ENCODE measurements around the gene CAPS.

DNA sequence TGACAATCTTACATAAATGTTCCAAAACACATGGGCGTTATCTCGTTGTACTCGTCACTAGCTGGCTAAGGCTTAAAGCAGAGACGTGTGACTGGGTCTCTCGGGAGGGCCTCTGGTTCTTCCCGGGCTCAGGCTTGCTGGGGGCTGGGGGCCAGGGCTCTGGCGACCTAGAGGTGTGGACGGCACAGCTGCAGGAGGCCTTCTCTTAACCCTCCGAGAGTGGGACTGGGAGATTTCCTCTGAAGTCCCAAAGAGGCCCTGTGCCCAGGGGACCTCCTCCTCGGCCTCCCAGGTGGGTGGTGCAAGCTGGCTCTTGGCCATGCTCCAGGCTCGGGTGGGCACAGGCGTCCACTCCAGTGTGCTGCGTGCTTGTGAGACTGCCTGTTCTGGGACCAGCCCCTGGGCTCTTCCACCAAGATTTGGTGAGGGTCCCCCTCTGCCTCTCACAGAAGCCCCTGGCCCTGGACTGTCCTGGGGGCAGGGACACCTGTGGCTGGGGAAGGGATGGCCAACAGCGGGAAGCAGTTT is 2.2 kb downstream of the CAPS start:
- TF ChIP-seq, protein P1, sequence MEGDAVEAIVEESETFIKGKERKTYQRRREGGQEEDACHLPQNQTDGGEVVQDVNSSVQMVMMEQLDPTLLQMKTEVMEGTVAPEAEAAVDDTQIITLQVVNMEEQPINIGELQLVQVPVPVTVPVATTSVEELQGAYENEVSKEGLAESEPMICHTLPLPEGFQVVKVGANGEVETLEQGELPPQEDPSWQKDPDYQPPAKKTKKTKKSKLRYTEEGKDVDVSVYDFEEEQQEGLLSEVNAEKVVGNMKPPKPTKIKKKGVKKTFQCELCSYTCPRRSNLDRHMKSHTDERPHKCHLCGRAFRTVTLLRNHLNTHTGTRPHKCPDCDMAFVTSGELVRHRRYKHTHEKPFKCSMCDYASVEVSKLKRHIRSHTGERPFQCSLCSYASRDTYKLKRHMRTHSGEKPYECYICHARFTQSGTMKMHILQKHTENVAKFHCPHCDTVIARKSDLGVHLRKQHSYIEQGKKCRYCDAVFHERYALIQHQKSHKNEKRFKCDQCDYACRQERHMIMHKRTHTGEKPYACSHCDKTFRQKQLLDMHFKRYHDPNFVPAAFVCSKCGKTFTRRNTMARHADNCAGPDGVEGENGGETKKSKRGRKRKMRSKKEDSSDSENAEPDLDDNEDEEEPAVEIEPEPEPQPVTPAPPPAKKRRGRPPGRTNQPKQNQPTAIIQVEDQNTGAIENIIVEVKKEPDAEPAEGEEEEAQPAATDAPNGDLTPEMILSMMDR (IDR thresholded peaks at IDR 0.05; ENCODE audit: low read depth, low read length): no peak
- TF ChIP-seq EZH2phosphoT487 (IDR thresholded peaks at IDR 0.05; ENCODE audit: low read depth): no peak
